Stimulated activated CD4-positive, alpha-beta T cell treated with anti-CD3 and anti-CD28 coated beads, TNF-alpha, amount 100 ng/mL, for 4 hours (primary cell): ENCODE results near the gene ZBTB2.
"Not testable (repeated sequence)": the region's sequence is repeated elsewhere in the genome, so short reads cannot be mapped to it uniquely, and the experiment has no call there.

ENCODE experiments used
- DNase-seq, 3 experiments: peaks; one replicate each; pipeline ENCODE4 v3.0.0-alpha.2; 2020; ENCODE audit warnings: low read depth in 3 of 3

ZBTB2 gene

DNA sequence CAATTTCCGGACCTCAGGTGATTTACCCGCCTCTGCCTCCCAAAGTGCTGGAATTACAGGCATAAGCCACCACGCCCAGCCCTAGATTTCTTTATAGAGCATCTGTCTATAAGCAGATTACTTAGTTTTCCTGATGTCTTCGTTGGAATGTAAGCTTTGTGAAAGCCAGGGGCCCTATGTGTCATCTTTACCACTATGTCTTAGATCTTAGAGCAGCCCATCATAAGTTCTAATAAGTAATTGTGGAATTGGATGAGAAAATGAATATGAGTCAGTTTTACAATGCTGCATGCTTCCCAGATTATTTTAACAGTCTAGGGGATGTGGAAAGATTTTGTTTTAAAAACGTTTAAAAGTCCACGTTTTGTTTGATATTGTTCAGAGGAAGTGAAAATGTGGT lies 9.1 kb upstream of the ZBTB2 start:
- no peak for DNase-seq

DNA sequence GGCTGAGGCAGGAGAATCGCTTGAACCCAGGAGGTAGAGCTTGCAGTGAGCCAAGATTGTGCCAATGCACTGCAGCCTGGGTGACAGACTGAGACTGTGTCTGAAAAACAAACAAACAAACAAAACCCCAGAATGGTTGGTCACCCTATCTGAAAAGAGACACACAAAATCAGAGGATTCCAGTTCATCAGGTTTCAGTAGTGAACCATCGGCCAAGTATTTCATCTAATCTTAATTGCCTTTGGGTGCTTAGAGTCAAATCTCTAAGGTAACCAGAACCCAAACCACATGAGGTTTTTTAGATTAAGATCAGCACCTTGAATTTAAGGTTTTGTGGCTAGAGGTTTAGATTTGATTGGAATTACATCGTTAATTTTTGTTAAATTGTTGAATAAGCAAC lies 8.3 kb upstream of the ZBTB2 start:
- DNase-seq, result no peak

DNA sequence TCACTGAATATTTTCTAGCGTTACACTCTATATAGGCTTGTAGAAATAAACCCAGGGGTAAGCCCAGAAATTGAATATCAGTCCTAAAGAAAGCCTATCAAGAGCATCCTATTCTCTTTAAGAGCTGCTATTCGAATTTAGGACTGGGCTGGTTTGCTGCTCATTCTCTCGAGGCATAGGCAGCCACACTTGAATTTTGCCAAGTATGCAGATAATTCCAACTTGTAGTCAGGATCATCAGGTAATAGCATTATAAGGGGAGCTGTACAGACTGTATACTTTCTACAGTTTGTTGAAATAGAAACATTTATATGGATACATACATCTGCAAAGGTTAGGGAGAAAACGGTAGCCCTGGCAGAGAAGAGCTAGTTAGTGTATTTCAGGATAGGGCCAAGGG lies 2.1 kb upstream of the ZBTB2 start:
- DNase-seq, result no peak

DNA sequence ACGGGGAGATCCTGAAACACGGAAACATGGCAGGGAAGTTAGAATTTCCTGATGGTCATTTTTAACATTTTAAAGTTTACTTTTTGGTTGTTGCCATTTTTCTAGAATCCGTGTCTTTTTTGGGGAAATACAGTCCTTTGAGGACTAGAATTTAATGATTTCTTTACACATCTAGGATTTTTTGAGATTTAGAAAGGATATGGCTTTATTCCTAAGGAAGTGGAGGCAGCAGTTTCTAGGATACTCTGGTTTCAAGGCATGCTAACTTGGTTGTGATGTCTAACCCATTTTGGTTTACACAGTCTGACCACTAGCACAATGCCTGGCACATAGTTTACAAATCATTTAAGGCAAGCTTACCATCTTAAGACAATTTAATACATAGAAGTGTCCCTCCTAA lies 1.1 kb upstream of the ZBTB2 start:
- DNase-seq, result no peak

DNA sequence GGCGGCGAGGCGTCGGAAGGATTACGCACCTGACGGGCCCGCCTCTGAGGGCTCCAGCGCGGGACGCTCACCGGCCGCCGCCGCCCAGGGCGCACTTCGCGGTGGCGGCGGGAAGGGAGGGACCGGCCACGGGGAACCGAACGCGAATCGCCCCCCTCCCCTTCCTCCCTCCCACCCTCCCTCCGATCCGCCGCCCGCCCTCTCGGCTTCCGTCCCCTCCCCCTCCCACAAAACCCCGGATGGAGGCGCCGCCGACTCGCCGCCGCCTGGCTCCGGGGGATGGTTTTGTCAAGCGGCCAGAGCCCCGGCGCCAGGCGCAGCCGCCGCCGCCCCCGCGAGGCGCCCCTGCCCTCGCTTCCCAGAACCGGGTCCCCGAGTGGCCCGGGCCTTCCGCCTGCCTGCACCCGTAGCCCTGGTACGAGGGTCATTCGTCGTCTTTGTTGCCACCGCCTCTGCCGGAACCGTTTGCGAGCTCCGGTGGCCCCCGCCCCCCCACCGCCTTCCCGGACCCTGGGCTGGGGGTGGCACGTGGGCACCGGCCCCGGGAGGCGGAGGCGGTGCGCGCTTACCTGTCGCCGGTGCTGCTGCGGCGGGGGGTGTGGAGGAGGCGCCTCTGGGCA lies 398 bp downstream of the ZBTB2 start:
- peak; percentile 67 to 74 (median 71) for DNase-seq

DNA sequence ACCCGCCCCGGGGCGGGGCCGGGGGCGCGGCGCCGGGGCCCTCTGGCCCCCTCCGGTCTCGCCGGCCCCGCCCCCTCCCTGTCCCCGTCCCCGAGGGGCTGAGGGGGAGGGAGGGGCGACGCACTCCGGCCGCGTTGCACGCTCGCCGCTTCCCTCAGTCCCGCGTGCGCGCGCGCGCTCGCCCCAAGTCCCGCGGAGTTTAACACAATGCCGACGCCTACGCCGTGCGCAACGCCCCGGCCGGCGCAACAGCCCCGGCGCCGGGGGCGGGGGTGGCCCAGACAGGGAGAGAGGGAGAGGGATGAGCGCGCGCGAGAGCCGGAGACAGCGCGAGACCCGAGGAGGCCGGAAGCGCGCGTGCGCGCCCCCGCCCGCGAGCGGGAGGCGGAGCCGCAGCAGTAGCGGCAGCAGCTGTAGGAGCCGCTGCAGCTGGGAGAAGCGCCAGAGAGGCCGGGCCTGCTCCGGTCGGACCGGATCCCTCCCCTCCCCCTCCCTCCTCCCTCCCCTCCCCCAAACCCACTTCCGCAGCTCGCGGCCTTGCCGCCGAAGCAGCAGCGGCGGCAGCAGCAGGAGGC lies 996 bp downstream of the ZBTB2 start:
- peak; percentile 88 to 98 (median 96) for DNase-seq

DNA sequence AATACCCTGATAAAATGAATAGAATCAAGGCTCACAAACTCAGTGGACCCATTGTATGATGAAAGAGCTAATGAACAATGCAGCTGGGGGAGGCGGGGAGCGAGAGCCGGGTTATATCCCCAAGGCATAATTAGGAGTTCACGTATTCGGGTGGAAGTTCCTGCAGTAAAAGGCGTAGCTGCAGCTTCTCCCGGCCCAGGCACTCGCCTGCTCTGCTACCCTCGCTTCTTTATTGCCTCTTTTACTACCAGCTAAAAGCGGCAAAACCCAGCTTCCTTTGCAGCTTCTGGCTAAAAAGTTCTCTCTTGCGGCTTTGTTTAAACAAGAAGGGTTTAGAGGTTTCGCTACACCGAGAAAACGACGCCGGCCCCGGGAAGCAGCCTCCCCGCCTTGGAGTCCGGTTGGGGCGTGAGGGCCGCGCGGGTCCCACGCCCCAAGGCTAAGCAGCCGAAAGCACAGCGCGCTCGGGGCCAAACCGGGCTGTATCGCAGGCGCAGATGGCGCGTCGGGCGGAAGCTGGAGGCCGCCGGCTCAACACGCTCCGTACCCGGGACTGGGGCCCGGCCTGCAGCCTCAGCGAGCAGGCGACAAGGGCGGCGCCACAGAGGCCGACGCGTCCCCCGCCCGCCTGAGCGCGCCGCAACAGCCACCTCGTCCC lies 1.6 kb downstream of the ZBTB2 start:
- DNase-seq, result no peak

DNA sequence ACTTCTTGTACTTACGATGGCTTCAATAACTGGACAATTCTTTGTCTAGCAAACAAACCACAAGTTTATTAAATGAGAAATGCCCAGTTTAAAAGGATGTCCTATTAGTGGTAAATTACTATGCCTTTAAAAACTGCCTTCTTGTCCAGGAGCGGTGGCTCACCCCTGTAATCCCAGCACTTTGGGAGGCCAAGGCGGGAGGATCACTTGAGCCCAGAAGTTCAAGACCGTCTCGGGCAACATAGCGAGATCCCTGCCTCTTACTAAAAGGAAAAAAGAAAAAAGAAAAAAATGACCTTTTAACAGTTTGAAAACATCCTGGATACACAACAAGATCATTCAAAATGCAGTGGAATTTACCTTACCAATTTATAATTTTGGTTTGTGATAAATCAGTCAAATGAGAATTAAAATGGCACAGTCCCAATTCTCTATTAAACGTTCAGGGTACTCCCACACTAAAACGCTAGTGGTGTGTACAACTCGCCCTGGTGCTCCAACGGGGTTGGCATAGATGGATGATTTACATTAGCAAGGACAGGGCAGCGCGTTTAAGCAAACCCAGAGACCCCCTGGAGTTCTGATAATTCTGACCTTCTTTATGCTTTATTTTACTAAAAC lies 2.3 kb downstream of the ZBTB2 start:
- DNase-seq, result no peak

DNA sequence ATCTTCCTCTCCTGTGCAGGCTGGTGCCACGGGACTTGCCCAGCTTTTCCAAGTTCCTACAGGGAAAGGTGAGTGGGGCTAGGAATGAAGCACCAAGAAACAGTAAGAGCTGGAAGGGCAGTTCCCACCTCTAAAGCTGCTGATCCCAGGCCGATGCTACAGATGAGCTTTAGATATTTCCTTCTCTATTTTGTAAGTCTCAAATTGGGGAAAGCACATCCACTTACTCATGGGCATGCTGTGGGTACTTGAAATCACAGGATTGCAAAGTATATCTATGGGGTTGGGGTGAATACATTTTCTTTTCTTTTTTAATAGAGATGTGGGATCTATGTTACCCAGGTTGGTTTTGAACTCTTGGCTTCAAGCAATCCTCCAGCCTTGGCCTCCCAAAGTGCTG lies 3.1 kb downstream of the ZBTB2 start:
- no peak for DNase-seq

DNA sequence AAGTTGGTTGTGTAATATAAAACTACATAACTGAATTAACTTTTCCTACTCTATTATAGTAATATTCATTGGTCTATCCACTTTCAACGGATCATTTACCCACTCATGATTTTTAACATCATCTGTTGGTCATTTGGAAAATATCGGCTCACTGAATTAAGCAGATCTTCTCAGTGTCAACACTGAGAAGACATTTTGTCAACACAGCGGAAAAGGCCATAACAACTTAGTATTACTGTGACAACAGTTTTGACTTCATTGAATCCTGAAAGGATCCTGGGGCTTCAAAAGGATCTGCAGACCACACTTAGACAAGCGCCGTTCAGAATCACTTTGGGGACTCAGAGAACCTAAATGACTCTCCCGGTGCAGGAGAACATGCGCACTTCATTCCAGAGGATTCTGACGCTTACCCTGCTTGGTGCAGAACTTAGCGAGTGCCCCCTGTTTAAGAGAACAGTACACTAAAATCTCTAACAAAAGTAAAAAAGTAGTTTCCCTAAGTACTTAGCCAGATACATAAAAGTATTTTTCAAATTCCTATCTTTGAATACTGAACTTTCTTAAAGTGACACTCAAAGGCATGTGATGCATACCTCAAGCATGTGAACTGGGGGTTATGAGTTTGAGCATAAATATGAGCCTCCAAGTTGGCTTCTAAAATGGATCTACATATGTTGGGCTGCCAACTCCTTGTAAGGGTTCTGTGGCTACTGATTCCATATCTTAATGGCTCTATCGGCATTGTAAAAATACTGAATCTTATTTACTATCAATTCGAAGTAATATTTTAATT lies 4.0 kb downstream of the ZBTB2 start:
- no peak for DNase-seq

DNA sequence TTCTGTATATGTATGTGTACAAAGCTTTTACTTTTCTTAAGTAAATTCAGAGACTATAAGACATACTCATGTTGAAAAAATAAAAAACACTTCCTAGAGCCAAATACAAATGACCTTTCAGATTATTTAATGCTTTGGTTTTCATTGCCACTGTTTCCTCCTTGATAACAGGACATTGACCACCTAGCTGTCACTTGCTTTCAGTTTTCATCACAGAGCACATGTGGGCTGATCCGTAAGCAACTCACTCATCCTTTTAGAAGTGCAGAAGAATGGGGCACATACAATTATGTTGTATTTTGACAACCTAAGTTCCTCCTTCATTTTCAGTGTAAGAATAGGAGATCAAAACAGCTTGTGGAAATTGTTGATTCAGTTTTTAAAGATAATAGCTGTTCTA lies 6.2 kb downstream of the ZBTB2 start:
- DNase-seq, result no peak

DNA sequence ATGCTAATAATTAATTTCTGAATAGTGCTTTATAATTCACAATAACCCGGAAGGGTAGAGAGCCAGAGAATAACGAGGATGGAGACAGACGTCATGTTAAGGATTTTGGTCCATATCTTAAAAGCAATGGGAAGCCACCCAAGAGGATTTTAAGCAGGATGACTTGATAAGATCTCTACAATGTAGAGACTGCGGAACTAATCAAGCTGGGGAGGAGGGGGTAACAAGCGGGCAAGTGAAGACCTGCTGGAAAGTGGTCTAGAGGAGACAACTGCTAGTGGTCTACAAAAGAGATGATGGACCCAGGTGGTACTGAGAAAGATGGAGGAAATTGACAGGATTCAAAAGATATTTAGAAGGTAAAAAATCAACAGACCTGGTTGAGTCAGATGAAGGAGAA lies 7.2 kb downstream of the ZBTB2 start:
- DNase-seq, result no peak

DNA sequence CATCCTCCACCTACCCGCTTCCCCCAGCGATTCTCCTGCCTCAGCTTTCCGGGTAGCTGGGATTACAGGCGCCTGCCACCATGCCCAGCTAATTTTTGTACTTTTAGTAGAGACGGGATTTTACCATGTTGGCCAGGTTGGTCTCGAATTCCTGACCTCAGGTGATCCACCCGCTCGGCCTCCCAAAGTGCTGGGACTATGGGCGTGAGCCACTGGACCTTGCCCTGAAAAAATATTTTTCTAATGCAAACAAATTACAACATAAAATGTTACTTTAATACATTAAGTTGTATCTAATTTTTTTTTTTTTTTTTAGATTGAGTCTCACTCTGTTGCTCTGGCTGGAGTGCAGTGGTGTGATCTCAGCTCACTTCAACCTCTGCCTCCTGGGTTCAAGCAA lies 8.7 kb downstream of the ZBTB2 start:
- DNase-seq, result not testable (repeated sequence)

DNA sequence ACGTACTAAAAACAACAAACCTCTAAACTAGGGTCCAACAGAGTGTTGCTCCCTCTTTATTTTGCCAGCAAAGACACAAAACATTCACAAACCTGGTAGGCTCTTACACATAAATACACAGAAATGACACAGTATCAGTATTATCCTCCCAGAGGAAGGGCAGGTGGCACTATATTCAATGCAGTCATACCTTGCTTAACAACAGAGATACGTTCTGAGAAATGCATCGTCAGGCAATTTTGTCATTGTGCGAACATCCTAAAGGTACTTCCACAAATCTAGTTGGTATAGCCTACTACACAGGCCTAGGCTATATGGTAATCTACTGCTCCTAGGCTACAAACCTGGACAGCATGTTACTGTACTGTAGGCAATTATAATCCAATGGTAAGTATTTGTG lies 9.6 kb downstream of the ZBTB2 start:
- no peak for DNase-seq

DNA sequence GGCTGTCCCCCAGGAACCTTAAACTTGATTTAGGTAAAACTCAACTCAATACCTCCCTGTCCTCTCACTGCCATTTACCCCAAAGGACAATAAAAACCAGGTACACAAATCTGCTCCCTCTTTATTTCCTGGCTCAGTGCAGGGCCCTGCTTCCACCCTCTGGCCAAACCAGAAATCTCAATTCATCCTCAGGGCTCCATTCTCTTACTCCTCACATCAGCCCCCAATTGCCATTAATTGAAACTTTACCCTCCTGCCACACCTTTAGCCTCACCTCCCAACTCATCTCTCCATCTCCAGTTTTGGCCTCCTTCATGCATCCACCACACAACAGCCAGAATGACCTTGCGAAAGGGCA lies 10.5 kb downstream of the ZBTB2 start:
- no peak for DNase-seq

DNA sequence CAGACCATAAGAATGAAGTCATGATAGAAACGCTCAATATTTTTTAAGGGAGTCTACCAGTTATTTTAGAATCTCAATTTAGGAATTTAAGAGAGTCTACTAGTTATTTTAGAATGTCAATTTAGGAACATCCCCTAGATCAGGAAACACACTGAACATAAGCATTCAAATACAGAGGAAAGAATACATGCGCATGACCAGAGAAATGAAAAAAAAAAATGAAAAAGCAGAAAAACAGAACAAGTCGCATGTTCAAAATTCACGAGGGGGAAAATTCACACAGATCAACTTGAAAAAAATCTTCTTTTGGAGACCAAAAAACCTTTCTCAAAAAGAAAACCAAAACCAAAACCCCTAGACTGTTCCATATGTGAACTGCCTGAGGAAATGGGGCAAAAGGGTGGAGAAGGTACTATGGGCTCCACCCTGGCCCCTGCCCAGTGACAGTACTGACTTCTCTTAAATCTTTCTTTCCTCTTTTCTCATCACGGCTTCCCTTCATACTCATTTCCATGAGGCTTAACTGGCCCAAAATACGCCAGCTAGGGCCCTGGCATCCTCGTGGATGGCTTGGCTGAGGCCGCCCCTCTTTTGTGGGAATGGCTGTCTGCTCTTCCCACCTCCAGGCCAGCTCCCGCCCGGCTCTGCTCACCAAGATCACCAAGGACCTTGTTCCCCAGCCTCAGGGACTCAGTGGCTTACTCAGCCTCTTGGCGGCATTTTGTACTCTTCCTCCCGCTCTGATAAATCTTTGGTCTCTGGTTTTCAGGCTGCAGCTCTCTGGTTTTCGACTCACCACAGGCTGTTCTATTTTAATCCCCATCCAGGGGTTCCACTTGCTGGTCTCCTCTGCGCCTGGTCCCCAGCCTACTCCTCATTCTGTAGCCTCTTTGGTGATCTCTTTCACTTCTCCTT lies 11.2 kb downstream of the ZBTB2 start:
- no peak for DNase-seq

DNA sequence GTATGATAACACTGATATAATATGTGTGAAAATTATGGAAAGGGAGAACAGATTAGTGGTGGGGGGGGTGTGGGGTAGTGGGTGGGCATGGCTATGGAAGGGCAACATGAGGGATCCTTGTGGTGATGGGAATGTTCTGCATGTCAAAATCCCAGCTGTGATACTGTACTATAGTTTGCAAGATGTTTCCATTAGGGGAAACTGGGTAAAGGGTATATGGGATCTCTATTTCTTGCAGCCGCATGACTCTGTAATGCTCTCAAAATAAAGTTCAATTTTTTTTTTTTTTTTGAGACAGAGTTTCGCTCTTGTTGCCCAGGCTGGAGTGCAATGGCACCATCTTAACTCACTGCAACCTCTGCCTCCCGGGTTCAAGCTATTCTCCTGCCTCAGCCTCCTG lies 14.3 kb downstream of the ZBTB2 start:
- no peak for DNase-seq

DNA sequence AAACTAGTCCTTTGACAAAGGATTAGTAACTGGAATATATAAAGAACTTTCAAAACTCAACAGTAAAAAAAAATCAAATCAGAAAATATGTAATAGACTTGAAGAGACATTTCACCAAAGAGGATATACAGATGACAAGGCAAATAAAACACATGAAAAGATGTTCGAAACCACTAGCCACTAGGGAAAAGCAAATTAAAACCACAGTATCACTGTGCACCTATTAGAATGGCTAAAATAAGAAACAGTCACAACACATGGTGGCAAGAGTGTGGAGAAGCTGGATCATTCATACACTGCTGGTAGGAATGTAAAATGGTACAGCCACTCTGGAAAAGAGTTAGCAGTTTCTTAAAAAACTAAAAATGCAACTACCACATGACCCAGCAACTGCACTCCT lies 14.9 kb downstream of the ZBTB2 start:
- no peak for DNase-seq

DNA sequence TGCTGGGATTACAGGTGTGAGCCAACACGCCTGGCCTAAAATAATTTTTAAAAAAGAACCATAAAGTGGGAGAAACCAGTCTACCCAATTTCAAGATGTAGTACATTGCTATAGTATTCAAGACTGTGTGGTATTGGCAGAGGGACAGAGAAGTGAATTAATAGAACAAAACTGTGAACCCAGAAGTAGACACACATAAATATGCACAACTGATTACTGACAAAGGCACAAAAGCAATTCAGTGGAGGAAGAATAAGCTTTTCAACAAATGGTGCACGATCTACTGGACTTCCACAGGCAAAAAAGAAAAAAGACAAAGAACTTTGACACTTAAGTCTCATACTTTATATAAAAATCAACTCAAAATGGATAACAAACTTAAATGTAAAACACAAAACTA lies 15.5 kb downstream of the ZBTB2 start:
- no peak for DNase-seq

DNA sequence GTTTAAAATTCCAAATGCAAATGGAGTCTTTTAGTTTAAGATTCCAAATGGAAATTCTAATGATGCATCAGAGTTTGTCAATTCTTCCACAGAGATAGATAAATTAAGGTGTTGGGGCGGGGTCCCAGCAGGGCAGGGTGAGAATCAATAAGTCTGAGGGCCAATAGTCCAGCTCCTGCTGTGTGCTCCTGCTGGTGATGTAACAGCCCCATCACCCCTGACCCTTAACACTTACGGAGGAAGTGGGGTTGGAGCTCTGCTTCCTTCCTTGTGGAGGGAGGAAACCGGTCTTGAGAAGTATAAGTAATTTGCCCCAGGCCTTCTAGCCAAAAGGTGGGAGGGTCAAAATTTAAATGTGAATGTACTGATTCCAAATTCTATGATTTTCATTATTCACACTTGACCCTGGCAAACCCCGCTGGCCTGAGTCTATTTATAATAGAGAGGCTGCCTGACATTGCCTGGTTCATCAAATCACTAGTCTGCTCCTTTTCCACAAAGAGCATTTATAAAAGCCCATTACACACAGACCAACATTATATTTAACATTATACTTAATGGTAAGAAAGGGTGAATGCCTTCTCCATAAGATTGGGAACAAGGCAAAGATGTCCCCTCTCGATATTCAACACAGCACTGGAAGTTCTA lies 17.2 kb downstream of the ZBTB2 start:
- DNase-seq, result no peak

DNA sequence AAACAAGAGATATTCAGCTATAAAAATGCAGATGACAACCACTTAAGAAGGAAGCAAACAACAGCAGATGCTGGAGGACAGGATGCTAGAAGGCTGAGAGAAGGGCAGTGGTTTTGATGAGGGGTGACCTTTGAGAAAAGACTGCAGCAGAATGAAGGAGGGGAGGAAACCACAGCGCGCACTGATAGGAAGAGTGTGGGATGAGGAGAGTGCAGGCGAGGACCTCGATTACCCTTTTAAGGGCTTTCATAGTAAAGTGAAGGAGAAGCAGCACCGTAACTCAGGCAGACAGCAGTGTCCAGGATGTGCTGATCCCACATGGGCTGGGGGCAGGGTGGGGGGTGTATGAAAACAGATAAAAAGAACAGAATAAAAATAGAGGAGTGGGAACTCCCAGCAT lies 19.2 kb downstream of the ZBTB2 start:
- no peak for DNase-seq
